GM23338 (cell line): ENCODE data around the gene COMMD10. TPM values are rescaled to one million over a fixed set of nuclear protein-coding genes. Genes with fewer than 3 reads are reported as not detected.

Experiments used
- ATAC-seq: fragments of 200-7000 bp; cut with Tn5 transposase; 3 replicates; pipeline ENCODE4 v1.9.1; 2020
- DNase-seq: peaks from one replicate; pipeline ENCODE4 v3.0.0-alpha.2; 2015; ENCODE audit warnings: low spot score
- H2AFZ ChIP-seq: fragments of 200-600 bp; sonication (generic); 2 replicates; pipeline ENCODE4 v1.8.0; 2016; ENCODE audit warnings: antibody characterized with exemption, mild to moderate bottlenecking, moderate library complexity
- H3F3A ChIP-seq: fragments of 200-600 bp; sonication (generic); replicated peaks from 2 replicates; pipeline ENCODE4 v1.8.0; 2017; ENCODE audit warnings: antibody characterized with exemption, mixed run types, low read depth
- H3K27ac ChIP-seq: fragments of 200-600 bp; sonication (generic); 2 replicates; pipeline ENCODE4 v1.6.1; 2016; ENCODE audit warnings: low read depth
- H3K27me3 ChIP-seq: fragments of 200-600 bp; sonication (generic); 2 replicates; pipeline ENCODE4 v1.8.0; 2016; ENCODE audit warnings: mild to moderate bottlenecking, mixed run types, moderate library complexity; ENCODE audit not compliant: insufficient read depth
- H3K36me3 ChIP-seq: fragments of 200-600 bp; sonication (generic); 2 replicates; pipeline ENCODE4 v1.8.0; 2016; ENCODE audit warnings: mild to moderate bottlenecking; ENCODE audit not compliant: insufficient read depth
- H3K4me1 ChIP-seq: fragments of 200-600 bp; sonication (generic); 2 replicates; pipeline ENCODE4 v1.8.0; 2016; ENCODE audit warnings: mild to moderate bottlenecking, moderate library complexity; ENCODE audit not compliant: insufficient read depth
- H3K4me2 ChIP-seq: fragments of 200-600 bp; sonication (generic); 2 replicates; pipeline ENCODE4 v1.7.1; 2017; ENCODE audit warnings: mixed run types
- H3K4me3 ChIP-seq: fragments of 200-600 bp; sonication (generic); 2 replicates; pipeline ENCODE4 v1.6.1; 2016; ENCODE audit warnings: mixed run types
- H3K79me2 ChIP-seq: fragments of 200-600 bp; sonication (generic); replicated peaks from 2 replicates; pipeline ENCODE4 v1.8.0; 2017; ENCODE audit warnings: mild to moderate bottlenecking; ENCODE audit not compliant: insufficient read depth
- H3K9me2 ChIP-seq: fragments of 200-600 bp; sonication (generic); 2 replicates; pipeline ENCODE4 v1.8.0; 2017; ENCODE audit not compliant: insufficient read depth
- H4K20me1 ChIP-seq: fragments of 200-600 bp; sonication (generic); replicated peaks from 2 replicates; pipeline ENCODE4 v1.8.0; 2017; ENCODE audit warnings: mild to moderate bottlenecking; ENCODE audit not compliant: insufficient read depth
- H3K27ac Mint-ChIP-seq: 2 replicates; pipeline ENCODE4 v1.8.0; 2020; ENCODE audit warnings: inconsistent platforms, mild to moderate bottlenecking, moderate library complexity, mixed read lengths
- H3K27me3 Mint-ChIP-seq: 3 replicates; pipeline ENCODE4 v1.8.0; 2022; ENCODE audit warnings: low read depth, mild to moderate bottlenecking, moderate library complexity, mixed read lengths, inconsistent platforms; ENCODE audit not compliant: insufficient read depth, poor library complexity
- H3K36me3 Mint-ChIP-seq: 3 replicates; pipeline ENCODE4 v1.8.0; 2021; ENCODE audit warnings: low read depth, mild to moderate bottlenecking, inconsistent platforms, moderate library complexity, mixed read lengths
- H3K4me1 Mint-ChIP-seq: 3 replicates; pipeline ENCODE4 v1.8.0; 2020; ENCODE audit warnings: mild to moderate bottlenecking, inconsistent platforms, mixed read lengths
- H3K4me3 Mint-ChIP-seq: 3 replicates; pipeline ENCODE4 v1.8.0; 2021; ENCODE audit warnings: moderate library complexity, mild to moderate bottlenecking, inconsistent platforms, mixed read lengths
- H3K9me3 Mint-ChIP-seq: 3 replicates; pipeline ENCODE4 v1.8.0; 2020; ENCODE audit warnings: moderate library complexity, mild to moderate bottlenecking, inconsistent platforms, mixed read lengths
- CREB1 ChIP-seq: fragments of 250-450 bp; sonication (Bioruptor Pico); IDR thresholded peaks from 2 replicates; pipeline ENCODE4 v1.5.0; 2020; ENCODE audit warnings: low read depth, mild to moderate bottlenecking, moderate library complexity
- CTCF ChIP-seq, 2 experiments: fragments of 200-600 bp in 1 of 2; sonication (generic) in 1 of 2; conservative IDR thresholded peaks; 2 replicates each; pipeline versions ENCODE4 v1.5.1 to v1.6.1; 2016 to 2017; ENCODE audit warnings: antibody characterized with exemption in 2 of 2, low read depth in 2 of 2, mild to moderate bottlenecking in 2 of 2, moderate library complexity in 1 of 2
- ETS1 ChIP-seq: IDR thresholded peaks from 2 replicates; pipeline ENCODE4 v1.6.1; 2016; ENCODE audit warnings: antibody characterized with exemption
- EZH2 ChIP-seq: fragments of 200-600 bp; sonication (generic); IDR thresholded peaks from one replicate; pipeline ENCODE4 v1.8.0; 2017; ENCODE audit warnings: antibody characterized with exemption, mild to moderate bottlenecking, low read depth; ENCODE audit not compliant: unreplicated experiment
- EZH2phosphoT487 ChIP-seq: fragments of 200-600 bp; sonication (generic); IDR thresholded peaks from one replicate; pipeline ENCODE4 v1.8.1; 2018; ENCODE audit warnings: antibody characterized with exemption; ENCODE audit not compliant: unreplicated experiment
- JUNB ChIP-seq: IDR thresholded peaks from one replicate; pipeline ENCODE4 v1.6.1; 2016; ENCODE audit warnings: antibody characterized with exemption; ENCODE audit not compliant: unreplicated experiment
- NANOG ChIP-seq: IDR thresholded peaks from 2 replicates; pipeline ENCODE4 v1.6.1; 2016; ENCODE audit warnings: antibody characterized with exemption, borderline replicate concordance
- POLR2AphosphoS5 ChIP-seq: IDR thresholded peaks from 2 replicates; pipeline ENCODE4 v1.6.1; 2016; ENCODE audit warnings: antibody characterized with exemption, low read depth
- STAT1 ChIP-seq: IDR thresholded peaks from one replicate; pipeline ENCODE4 v1.6.1; 2016; ENCODE audit warnings: antibody characterized with exemption; ENCODE audit not compliant: unreplicated experiment
- ZNF114 ChIP-seq: fragments of 250-450 bp; sonication (Bioruptor Pico); IDR thresholded peaks from 2 replicates; pipeline ENCODE4 v1.5.0; 2020; ENCODE audit warnings: mild to moderate bottlenecking, moderate library complexity
- ZNF331 ChIP-seq: fragments of 250-450 bp; sonication (Bioruptor Pico); IDR thresholded peaks from 2 replicates; pipeline ENCODE4 v1.5.0; 2020; ENCODE audit warnings: low read depth, mild to moderate bottlenecking, moderate library complexity
- ZNF462 ChIP-seq: fragments of 250-450 bp; sonication (Bioruptor Pico); IDR thresholded peaks from 2 replicates; pipeline ENCODE4 v1.5.0; 2020; ENCODE audit warnings: mild to moderate bottlenecking, moderate library complexity
- polyA plus RNA-seq: library from polyadenylated mRNA; unstranded; fragments of >200 nt; fragmentation: Nextera tagmentation; extraction: Ambion mirVana; gene quantifications from 2 replicates; pipeline ENCODE4 v1.2.1, GENCODE V29; 2016
- total RNA-seq: library from RNA; depleted of rRNA; stranded (reverse); fragments of >200 nt; shearing (Covaris generic); gene quantifications from 2 replicates; pipeline ENCODE4 v1.2.3, GENCODE V29; 2014
- TF ChIP-seq, protein P1 (sequence below): IDR thresholded peaks from one replicate; pipeline ENCODE4 v1.6.1; 2018; ENCODE audit warnings: antibody characterized with exemption; ENCODE audit not compliant: unreplicated experiment

Gene COMMD10
- total and polyA plus RNA-seq, 2 experiments from 2014 or later = 58.5 to 84.0 TPM

- H2AFZ ChIP-seq = no peak overlapping the region
- H3K27ac Mint-ChIP-seq = no peak overlapping the region
- no peaks in the 10 kb centered on the region for H3K79me2 ChIP-seq
- H3K9me2 ChIP-seq = no peaks in the 10 kb centered on the region
- no peaks in the 10 kb centered on the region for H3K36me3 ChIP-seq
- TF ChIP-seq, protein P1, sequence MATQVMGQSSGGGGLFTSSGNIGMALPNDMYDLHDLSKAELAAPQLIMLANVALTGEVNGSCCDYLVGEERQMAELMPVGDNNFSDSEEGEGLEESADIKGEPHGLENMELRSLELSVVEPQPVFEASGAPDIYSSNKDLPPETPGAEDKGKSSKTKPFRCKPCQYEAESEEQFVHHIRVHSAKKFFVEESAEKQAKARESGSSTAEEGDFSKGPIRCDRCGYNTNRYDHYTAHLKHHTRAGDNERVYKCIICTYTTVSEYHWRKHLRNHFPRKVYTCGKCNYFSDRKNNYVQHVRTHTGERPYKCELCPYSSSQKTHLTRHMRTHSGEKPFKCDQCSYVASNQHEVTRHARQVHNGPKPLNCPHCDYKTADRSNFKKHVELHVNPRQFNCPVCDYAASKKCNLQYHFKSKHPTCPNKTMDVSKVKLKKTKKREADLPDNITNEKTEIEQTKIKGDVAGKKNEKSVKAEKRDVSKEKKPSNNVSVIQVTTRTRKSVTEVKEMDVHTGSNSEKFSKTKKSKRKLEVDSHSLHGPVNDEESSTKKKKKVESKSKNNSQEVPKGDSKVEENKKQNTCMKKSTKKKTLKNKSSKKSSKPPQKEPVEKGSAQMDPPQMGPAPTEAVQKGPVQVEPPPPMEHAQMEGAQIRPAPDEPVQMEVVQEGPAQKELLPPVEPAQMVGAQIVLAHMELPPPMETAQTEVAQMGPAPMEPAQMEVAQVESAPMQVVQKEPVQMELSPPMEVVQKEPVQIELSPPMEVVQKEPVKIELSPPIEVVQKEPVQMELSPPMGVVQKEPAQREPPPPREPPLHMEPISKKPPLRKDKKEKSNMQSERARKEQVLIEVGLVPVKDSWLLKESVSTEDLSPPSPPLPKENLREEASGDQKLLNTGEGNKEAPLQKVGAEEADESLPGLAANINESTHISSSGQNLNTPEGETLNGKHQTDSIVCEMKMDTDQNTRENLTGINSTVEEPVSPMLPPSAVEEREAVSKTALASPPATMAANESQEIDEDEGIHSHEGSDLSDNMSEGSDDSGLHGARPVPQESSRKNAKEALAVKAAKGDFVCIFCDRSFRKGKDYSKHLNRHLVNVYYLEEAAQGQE = no peak
- TF ChIP-seq EZH2phosphoT487 (no peak), CTCF (conservative IDR thresholded peaks at IDR 0.05; ENCODE audit: low read depth in 2 of 2) (no peak), CREB1 (CRISPR knock-in tag) (no peak), ZNF331 (CRISPR knock-in tag) (no peak), ETS1 (no peak), NANOG (no peak), JUNB (no peak), POLR2AphosphoS5 (no peak), ZNF114 (no peak), ZNF462 (CRISPR knock-in tag) (no peak), STAT1 (no peak), EZH2 (no peak)
- no peak overlapping the region for H3K4me3 Mint-ChIP-seq
- H3K27me3 ChIP-seq = no peaks in the 10 kb centered on the region
- DNase-seq (no peak), ATAC-seq (no peak)
- no peaks in the 10 kb centered on the region for H4K20me1 ChIP-seq
- H3K4me3 ChIP-seq = no peak overlapping the region
- H3K27ac ChIP-seq = no peak overlapping the region
- H3K4me1 ChIP-seq = peaks cover 5% of the 10 kb centered on the region; the same call in 1 of the 2 replicates
- no peak overlapping the region for H3K4me2 ChIP-seq
- H3F3A ChIP-seq = no peaks in the 10 kb centered on the region
- H3K9me3 Mint-ChIP-seq = no peaks in the 10 kb centered on the region
- H3K4me1 Mint-ChIP-seq = peaks cover 8% of the 10 kb centered on the region; the same call in 2 of the 3 replicates
- H3K36me3 Mint-ChIP-seq = peaks cover 10% of the 10 kb centered on the region; the same call in 2 of the 3 replicates
- H3K27me3 Mint-ChIP-seq = no peaks in the 10 kb centered on the region
Measured at GRCh38 chr5:116296335-116297072, 211.7 kb downstream of the COMMD10 start.
